GM06990 (cell line): ENCODE measurements around the gene LYSMD3.

Source experiments
- DNase-seq: peaks from one replicate; pipeline ENCODE4 v3.0.0-alpha.2; 2011; ENCODE audit not compliant: insufficient read length; ENCODE audit errors: extremely low read depth
- H3K27me3 ChIP-seq: replicated peaks from 2 replicates; pipeline ENCODE4 v1.6.0; 2011; ENCODE audit warnings: low read length; ENCODE audit not compliant: control insufficient read depth, insufficient read depth
- H3K36me3 ChIP-seq: 2 replicates; pipeline ENCODE4 v1.5.1; 2011; ENCODE audit warnings: low read length; ENCODE audit not compliant: control insufficient read depth, insufficient read depth
- H3K4me3 ChIP-seq: replicated peaks from 2 replicates; pipeline ENCODE4 v1.5.1; 2011; ENCODE audit warnings: low read depth, mild to moderate bottlenecking, control low read depth, low read length
- CTCF ChIP-seq: IDR thresholded peaks from 2 replicates; pipeline ENCODE4 v1.5.1; 2011; ENCODE audit warnings: low read length, control low read depth, mild to moderate bottlenecking, inconsistent platforms; ENCODE audit not compliant: insufficient read depth, poor library complexity, severe bottlenecking

The LYSMD3 gene

GRCh38 chr5:90557871-90558270 is 28.5 kb upstream of the LYSMD3 start:
- no peak for TF ChIP-seq CTCF
- no peaks in the 10 kb centered on the region for H3K36me3 ChIP-seq
- peaks cover 1% of the 10 kb centered on the region for H3K27me3 ChIP-seq
- H3K4me3 ChIP-seq = no peak overlapping the region
- DNase-seq = no peak

- no peak for TF ChIP-seq CTCF
- Histone ChIP-seq H3K4me3 (no peak overlapping the region), H3K36me3 (no peaks in the 10 kb centered on the region), H3K27me3 (peaks cover 1% of the 10 kb centered on the region)
- no peak for DNase-seq
These were observed 28.0 kb upstream of the LYSMD3 start for GRCh38 chr5:90557391-90557790.

GRCh38 chr5:90555666-90556065 is 26.3 kb upstream of the LYSMD3 start:
- no peak for TF ChIP-seq CTCF
- no peak for DNase-seq
- Histone ChIP-seq H3K36me3 (no peaks in the 10 kb centered on the region), H3K4me3 (no peak overlapping the region), H3K27me3 (peaks cover 1% of the 10 kb centered on the region)

GRCh38 chr5:90554358-90555006 is 25.1 kb upstream of the LYSMD3 start:
- no peaks in the 10 kb centered on the region for H3K36me3 ChIP-seq
- no peak overlapping the region for H3K4me3 ChIP-seq
- TF ChIP-seq CTCF = no peak
- H3K27me3 ChIP-seq = peaks cover 1% of the 10 kb centered on the region
- DNase-seq = no peak

- no peak for TF ChIP-seq CTCF
- no peak overlapping the region for H3K4me3 ChIP-seq
- DNase-seq = no peak
- no peaks in the 10 kb centered on the region for H3K36me3 ChIP-seq
- peaks cover 1% of the 10 kb centered on the region for H3K27me3 ChIP-seq
These were observed 24.3 kb upstream of the LYSMD3 start for GRCh38 chr5:90553711-90554110.

- no peak for TF ChIP-seq CTCF
These were observed 22.0 kb upstream of the LYSMD3 start for GRCh38 chr5:90551376-90551775.

More at GRCh38 chr5:90551376-90551775, 22.0 kb upstream of the LYSMD3 start:
- Histone ChIP-seq H3K27me3 (no peaks in the 10 kb centered on the region), H3K4me3 (no peak overlapping the region), H3K36me3 (no peaks in the 10 kb centered on the region)
- DNase-seq = no peak
